ENCODE results near the gene RETN. TPM values are rescaled to one million over a fixed set of nuclear protein-coding genes. Genes with fewer than 3 reads are reported as not detected.

The RETN gene
- total RNA-seq, 2 experiments from 2014 or later, result not detected

DNA sequence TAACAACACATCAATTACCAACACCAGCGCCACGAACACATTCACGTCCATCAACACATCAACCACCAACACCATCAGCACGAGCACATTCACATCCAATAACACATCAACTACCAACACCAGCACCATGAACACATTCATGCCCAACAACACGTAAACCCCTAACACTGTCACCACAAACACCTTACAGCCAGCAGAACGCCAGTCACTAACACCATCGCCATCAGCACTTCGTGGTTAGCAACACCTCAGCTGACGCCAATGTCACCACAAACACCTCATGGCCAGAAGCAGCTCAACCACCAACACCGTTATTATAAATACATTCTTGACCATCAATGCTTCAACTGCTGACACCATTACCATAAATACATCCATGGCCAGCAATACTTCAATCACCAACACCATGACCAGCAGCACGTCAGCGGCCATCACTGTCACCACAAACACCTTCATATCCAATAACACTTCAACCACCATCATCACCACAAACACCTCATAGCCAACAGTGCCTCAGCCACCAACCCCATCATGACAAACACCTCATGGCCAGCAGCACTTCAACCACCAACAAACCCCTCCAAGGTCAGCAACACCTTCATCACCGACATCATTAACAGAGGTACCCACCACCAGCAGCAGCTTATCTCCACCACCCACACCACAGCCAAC lies 23.7 kb downstream of the RETN start:
- Mint-ChIP-seq H3K36me3 (ENCODE audit: low read depth) (no peaks in the 10 kb centered on the region), H3K4me3 (no peak overlapping the region), H3K27me3 (no peaks in the 10 kb centered on the region), H3K9me3 (no peaks in the 10 kb centered on the region), H3K4me1 (ENCODE audit: low read depth) (no peaks in the 10 kb centered on the region), H3K27ac (no peak overlapping the region)
- POLR2A ChIA-PET, result no interaction called here
- H3K27me3 ChIP-seq (ENCODE audit: control insufficient read depth in 1 of 2, insufficient read depth in 2 of 2, low read length in 2 of 2), result peaks cover 0 to 5% of the 10 kb centered on the region in 2 experiments
- peaks cover 26% of the 10 kb centered on the region for H3K4me1 ChIP-seq (ENCODE audit: insufficient read depth, low read length)
- ATAC-seq (ENCODE audit: poor library complexity), result peak; percentile 39
- H3K4me3 ChIP-seq (ENCODE audit: low read length), result no peak overlapping the region
- H3K9me3 ChIP-seq (ENCODE audit: control insufficient read depth in 1 of 2, insufficient read depth in 1 of 2, low read length in 2 of 2), result peaks cover 0 to 8% of the 10 kb centered on the region in 2 experiments
- DNase-seq, result peak in 3 of 14 experiments; percentile 51 to 69 (median 53)
- TF ChIP-seq, protein P1, sequence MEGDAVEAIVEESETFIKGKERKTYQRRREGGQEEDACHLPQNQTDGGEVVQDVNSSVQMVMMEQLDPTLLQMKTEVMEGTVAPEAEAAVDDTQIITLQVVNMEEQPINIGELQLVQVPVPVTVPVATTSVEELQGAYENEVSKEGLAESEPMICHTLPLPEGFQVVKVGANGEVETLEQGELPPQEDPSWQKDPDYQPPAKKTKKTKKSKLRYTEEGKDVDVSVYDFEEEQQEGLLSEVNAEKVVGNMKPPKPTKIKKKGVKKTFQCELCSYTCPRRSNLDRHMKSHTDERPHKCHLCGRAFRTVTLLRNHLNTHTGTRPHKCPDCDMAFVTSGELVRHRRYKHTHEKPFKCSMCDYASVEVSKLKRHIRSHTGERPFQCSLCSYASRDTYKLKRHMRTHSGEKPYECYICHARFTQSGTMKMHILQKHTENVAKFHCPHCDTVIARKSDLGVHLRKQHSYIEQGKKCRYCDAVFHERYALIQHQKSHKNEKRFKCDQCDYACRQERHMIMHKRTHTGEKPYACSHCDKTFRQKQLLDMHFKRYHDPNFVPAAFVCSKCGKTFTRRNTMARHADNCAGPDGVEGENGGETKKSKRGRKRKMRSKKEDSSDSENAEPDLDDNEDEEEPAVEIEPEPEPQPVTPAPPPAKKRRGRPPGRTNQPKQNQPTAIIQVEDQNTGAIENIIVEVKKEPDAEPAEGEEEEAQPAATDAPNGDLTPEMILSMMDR (IDR thresholded peaks at IDR 0.05), result no peak
- intact Hi-C loops (cut with DNase I, micrococcal nuclease), result no loop called here
- H3K36me3 ChIP-seq (ENCODE audit: insufficient read depth, low read length), result no peaks in the 10 kb centered on the region
- CTCF ChIA-PET, result no interaction called here
- no peak overlapping the region for H3K27ac ChIP-seq (ENCODE audit: low read depth in 1 of 2, low read length in 2 of 2)

GRCh38 chr19:7694499-7694898 lies 25.6 kb downstream of the RETN start:
- no peak for DNase-seq
- no peak overlapping the region for H3K4me3 ChIP-seq (ENCODE audit: low read length)
- Mint-ChIP-seq H3K4me1 (ENCODE audit: low read depth) (peaks cover 5% of the 10 kb centered on the region), H3K9me3 (no peaks in the 10 kb centered on the region), H3K27ac (no peak overlapping the region), H3K27me3 (peaks cover 11% of the 10 kb centered on the region), H3K4me3 (no peak overlapping the region), H3K36me3 (ENCODE audit: low read depth) (no peaks in the 10 kb centered on the region)
- H3K4me1 ChIP-seq (ENCODE audit: insufficient read depth, low read length), result peaks cover 23% of the 10 kb centered on the region
- intact Hi-C loops (cut with DNase I, micrococcal nuclease), result no loop called here
- TF ChIP-seq, protein P1 (IDR thresholded peaks at IDR 0.05), result no peak
- ChIA-PET POLR2A (no interaction called here), CTCF (no interaction called here)
- H3K9me3 ChIP-seq (ENCODE audit: control insufficient read depth in 1 of 2, insufficient read depth in 1 of 2, low read length in 2 of 2), result peaks cover 0 to 8% of the 10 kb centered on the region in 2 experiments
- no peaks in the 10 kb centered on the region for H3K36me3 ChIP-seq (ENCODE audit: insufficient read depth, low read length)
- no peak for ATAC-seq (ENCODE audit: poor library complexity)
- no peak overlapping the region for H3K27ac ChIP-seq (ENCODE audit: low read depth in 1 of 2, low read length in 2 of 2)
- peaks cover 0 to 13% of the 10 kb centered on the region in 2 experiments for H3K27me3 ChIP-seq (ENCODE audit: control insufficient read depth in 1 of 2, insufficient read depth in 2 of 2, low read length in 2 of 2)

DNA sequence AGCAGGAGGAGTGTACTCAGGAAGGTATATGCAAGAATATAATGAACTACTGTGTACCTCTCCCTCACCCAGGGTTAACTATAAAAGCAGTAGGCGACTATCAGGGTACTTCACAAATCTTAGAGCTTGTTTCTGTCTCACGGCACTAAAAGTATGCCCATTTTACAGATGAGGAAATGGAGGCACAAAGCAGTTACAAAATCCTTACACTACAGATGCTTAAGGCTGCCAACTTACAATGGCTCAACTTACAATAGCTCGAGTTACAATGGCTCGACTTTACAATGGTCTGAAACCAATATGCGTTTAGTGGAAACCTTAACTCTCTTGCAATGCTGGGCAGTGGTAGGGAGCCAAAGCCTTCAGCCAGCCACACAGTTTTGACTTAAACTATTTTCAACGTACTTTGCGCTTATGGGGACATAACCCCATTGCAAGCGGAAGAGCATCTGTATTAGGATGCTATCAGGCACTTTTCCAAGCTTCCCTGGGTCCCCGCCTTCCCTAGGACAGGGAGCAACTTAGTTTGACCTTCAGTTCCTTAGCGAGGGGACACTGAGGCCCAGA lies 29.0 kb downstream of the RETN start:
- Histone ChIP-seq H3K4me3 (ENCODE audit: low read length) (no peak overlapping the region), H3K27me3 (ENCODE audit: control insufficient read depth in 1 of 2, insufficient read depth in 2 of 2, low read length in 2 of 2) (peaks cover 0 to 8% of the 10 kb centered on the region in 2 experiments), H3K4me1 (ENCODE audit: insufficient read depth, low read length) (peaks cover 12% of the 10 kb centered on the region), H3K27ac (ENCODE audit: low read depth in 1 of 2, low read length in 2 of 2) (no peak overlapping the region), H3K9me3 (ENCODE audit: control insufficient read depth in 1 of 2, insufficient read depth in 1 of 2, low read length in 2 of 2) (no peaks in the 10 kb centered on the region), H3K36me3 (ENCODE audit: insufficient read depth, low read length) (no peaks in the 10 kb centered on the region)
- CTCF ChIA-PET, result interaction anchor here (1.2 kb wide), 1 partner anchor 102 kb away, joined by 3 read pairs; no protein-coding TSS in a partner anchor
- Mint-ChIP-seq H3K4me1 (ENCODE audit: low read depth) (peaks cover 16% of the 10 kb centered on the region), H3K4me3 (no peak overlapping the region), H3K27me3 (peaks cover 15% of the 10 kb centered on the region), H3K9me3 (no peaks in the 10 kb centered on the region), H3K36me3 (ENCODE audit: low read depth) (no peaks in the 10 kb centered on the region), H3K27ac (no peak overlapping the region)
- TF ChIP-seq, protein P1 (IDR thresholded peaks at IDR 0.05), result no peak
- DNase-seq (no peak), ATAC-seq (ENCODE audit: poor library complexity) (no peak)
- POLR2A ChIA-PET, result no interaction called here
- intact Hi-C loops (cut with DNase I, micrococcal nuclease), result no loop called here
